Fibroblast of the aortic adventitia (primary cell): ENCODE measurements around the gene ITGA2. TPM values are rescaled to one million over a fixed set of nuclear protein-coding genes. Genes with fewer than 3 reads are reported as not detected.
A peak's percentile ranks its signal among the peaks of the same experiment; 100 is the strongest.

Experiments
- DNase-seq: peaks from one replicate; pipeline ENCODE4 v3.0.0-alpha.2; 2010; ENCODE audit warnings: low read depth
- H3K4me3 ChIP-seq: 2 replicates; pipeline ENCODE4 v1.5.1; 2011; ENCODE audit warnings: low read depth, mild to moderate bottlenecking, control low read depth, low read length, moderate library complexity
- CTCF ChIP-seq: IDR thresholded peaks from 2 replicates; pipeline ENCODE4 v1.5.1; 2011; ENCODE audit warnings: mild to moderate bottlenecking, low read length, control low read depth, inconsistent platforms; ENCODE audit not compliant: insufficient read depth
- total RNA-seq: library from RNA; depleted of rRNA; stranded (reverse); fragments of >200 nt; gene quantifications from 2 replicates; pipeline ENCODE4 v1.2.3, GENCODE V29; 2012; ENCODE audit warnings: low replicate concordance

Gene ITGA2
- total RNA-seq, 1 donor: 171 TPM

- DNase-seq: peak; percentile 28
- no peak overlapping the region for H3K4me3 ChIP-seq
- TF ChIP-seq CTCF: no peak
Observed at GRCh38 chr5:53063176-53063575, 74.0 kb downstream of the ITGA2 start.

- peak; percentile 38 for DNase-seq
- H3K4me3 ChIP-seq: no peak overlapping the region
- TF ChIP-seq CTCF: no peak
Observed at GRCh38 chr5:53063791-53064190, 74.6 kb downstream of the ITGA2 start.

- no peak for DNase-seq
- no peak for TF ChIP-seq CTCF
Observed at GRCh38 chr5:53066088-53066487, 76.9 kb downstream of the ITGA2 start.

GRCh38 chr5:53067641-53068040, 78.5 kb downstream of the ITGA2 start:
- DNase-seq: peak; percentile 41

More at GRCh38 chr5:53066088-53066487, 76.9 kb downstream of the ITGA2 start:
- H3K4me3 ChIP-seq: no peak overlapping the region

GRCh38 chr5:53068291-53068836, 79.2 kb downstream of the ITGA2 start:
- H3K4me3 ChIP-seq: no peak overlapping the region
- no peak for DNase-seq
- no peak for TF ChIP-seq CTCF

More at GRCh38 chr5:53067641-53068040, 78.5 kb downstream of the ITGA2 start:
- TF ChIP-seq CTCF: no peak
- H3K4me3 ChIP-seq: no peak overlapping the region

- TF ChIP-seq CTCF: no peak
Observed at GRCh38 chr5:53069626-53070025, 80.5 kb downstream of the ITGA2 start.

GRCh38 chr5:53071298-53071697, 82.1 kb downstream of the ITGA2 start:
- TF ChIP-seq CTCF: no peak
- H3K4me3 ChIP-seq: no peak overlapping the region

More at GRCh38 chr5:53069626-53070025, 80.5 kb downstream of the ITGA2 start:
- H3K4me3 ChIP-seq: no peak overlapping the region
- peak; percentile 80 for DNase-seq

More at GRCh38 chr5:53071298-53071697, 82.1 kb downstream of the ITGA2 start:
- DNase-seq: no peak
